ENCODE data around the gene FMR1.

Gene FMR1

GRCh38 chrX:147911192-147912022 is at the start of gene FMR1:
FMR1 (plus strand) TSS chrX:147911919; CDS start chrX:147912180, 261 bp downstream.
- DNase-seq (ENCODE audit: low read depth, low spot score): peak; percentile 49
- peak within 1 kb of the TSS; percentile 63 for H3K27ac ChIP-seq

GRCh38 chrX:147875866-147876596 is 35.7 kb upstream of the FMR1 start:
- H3K27ac ChIP-seq: no peak overlapping the region
- no peak for DNase-seq (ENCODE audit: low read depth, low spot score)

- no peak overlapping the region for H3K27ac ChIP-seq
- no peak for DNase-seq (ENCODE audit: low read depth, low spot score)
Measured at GRCh38 chrX:147876849-147877646, 34.7 kb upstream of the FMR1 start.

GRCh38 chrX:147877726-147878125 is 34.0 kb upstream of the FMR1 start:
- DNase-seq (ENCODE audit: low read depth, low spot score): no peak
- H3K27ac ChIP-seq: no peak overlapping the region

GRCh38 chrX:147884958-147885357 is 26.8 kb upstream of the FMR1 start:
- no peak for DNase-seq (ENCODE audit: low read depth, low spot score)
- no peak overlapping the region for H3K27ac ChIP-seq

GRCh38 chrX:147890756-147891155 is 21.0 kb upstream of the FMR1 start:
- DNase-seq (ENCODE audit: low read depth, low spot score): no peak
- H3K27ac ChIP-seq: no peak overlapping the region

GRCh38 chrX:147891896-147892295 is 19.8 kb upstream of the FMR1 start:
- H3K27ac ChIP-seq: no peak overlapping the region
- no peak for DNase-seq (ENCODE audit: low read depth, low spot score)

GRCh38 chrX:147893741-147894140 is 18.0 kb upstream of the FMR1 start:
- no peak for DNase-seq (ENCODE audit: low read depth, low spot score)
- no peak overlapping the region for H3K27ac ChIP-seq

- DNase-seq (ENCODE audit: low read depth, low spot score): no peak
Measured at GRCh38 chrX:147894366-147894963, 17.3 kb upstream of the FMR1 start.

GRCh38 chrX:147897117-147897516 is 14.6 kb upstream of the FMR1 start:
- H3K27ac ChIP-seq: no peak overlapping the region
- no peak for DNase-seq (ENCODE audit: low read depth, low spot score)

More at GRCh38 chrX:147894366-147894963, 17.3 kb upstream of the FMR1 start:
- H3K27ac ChIP-seq: no peak overlapping the region

- peak overlapping the region; percentile 16 for H3K27ac ChIP-seq
- DNase-seq (ENCODE audit: low read depth, low spot score): no peak
Measured at GRCh38 chrX:147898951-147899350, 12.8 kb upstream of the FMR1 start.

- no peak for DNase-seq (ENCODE audit: low read depth, low spot score)
- H3K27ac ChIP-seq: peak overlapping the region; percentile 16
Measured at GRCh38 chrX:147899379-147900114, 12.2 kb upstream of the FMR1 start.

GRCh38 chrX:147900349-147900748 is 11.4 kb upstream of the FMR1 start:
- peak overlapping the region; percentile 16 for H3K27ac ChIP-seq
- DNase-seq (ENCODE audit: low read depth, low spot score): no peak

GRCh38 chrX:147901461-147902126 is 10.1 kb upstream of the FMR1 start:
- no peak overlapping the region for H3K27ac ChIP-seq
- no peak for DNase-seq (ENCODE audit: low read depth, low spot score)

- H3K27ac ChIP-seq: no peak overlapping the region
- DNase-seq (ENCODE audit: low read depth, low spot score): no peak
Measured at GRCh38 chrX:147902270-147902669, 9.4 kb upstream of the FMR1 start.

- H3K27ac ChIP-seq: no peak overlapping the region
- no peak for DNase-seq (ENCODE audit: low read depth, low spot score)
Measured at GRCh38 chrX:147908106-147908505, 3.6 kb upstream of the FMR1 start.

- H3K27ac ChIP-seq: no peak overlapping the region
Measured at GRCh38 chrX:147910607-147911006, 1.1 kb upstream of the FMR1 start.

GRCh38 chrX:147912093-147912801 is 528 bp downstream of the FMR1 start:
- no peak for DNase-seq (ENCODE audit: low read depth, low spot score)
- H3K27ac ChIP-seq: peak overlapping the region; percentile 63

More at GRCh38 chrX:147910607-147911006, 1.1 kb upstream of the FMR1 start:
- no peak for DNase-seq (ENCODE audit: low read depth, low spot score)
